AG08395 (cell line): ENCODE measurements around the gene PAX7.
"Not testable (repeated sequence)": the region's sequence is repeated elsewhere in the genome, so short reads cannot be mapped to it uniquely, and the experiment has no call there.

Source experiments
- DNase-seq: peaks from one replicate; pipeline ENCODE4 v3.0.0; 2012; ENCODE audit warnings: mixed read lengths, low spot score

Gene PAX7

GRCh38 chr1:18661404-18662285 lies 31.0 kb downstream of the PAX7 start:
- no peak for DNase-seq

GRCh38 chr1:18662286-18662639 lies 31.6 kb downstream of the PAX7 start:
- no peak for DNase-seq

- DNase-seq = no peak
Measured at GRCh38 chr1:18666317-18666920, 35.8 kb downstream of the PAX7 start.

GRCh38 chr1:18667333-18667732 lies 36.7 kb downstream of the PAX7 start:
- DNase-seq = no peak

GRCh38 chr1:18668046-18668445 lies 37.4 kb downstream of the PAX7 start:
- no peak for DNase-seq

GRCh38 chr1:18668750-18669404 lies 38.2 kb downstream of the PAX7 start:
- no peak for DNase-seq

- no peak for DNase-seq
Measured at GRCh38 chr1:18670121-18670867, 39.6 kb downstream of the PAX7 start.

GRCh38 chr1:18670868-18671225 lies 40.2 kb downstream of the PAX7 start:
- DNase-seq = no peak

- no peak for DNase-seq
Measured at GRCh38 chr1:18673976-18674375, 43.3 kb downstream of the PAX7 start.

- DNase-seq = no peak
Measured at GRCh38 chr1:18676332-18676781, 45.7 kb downstream of the PAX7 start.

- peak; percentile 69 for DNase-seq
Measured at GRCh38 chr1:18681423-18681835, 50.8 kb downstream of the PAX7 start.

GRCh38 chr1:18682375-18682774 lies 51.7 kb downstream of the PAX7 start:
- DNase-seq = no peak

- no peak for DNase-seq
Measured at GRCh38 chr1:18684303-18684702, 53.7 kb downstream of the PAX7 start.

- DNase-seq = no peak
Measured at GRCh38 chr1:18686540-18686939, 55.9 kb downstream of the PAX7 start.

GRCh38 chr1:18687273-18687672 lies 56.6 kb downstream of the PAX7 start:
- no peak for DNase-seq

GRCh38 chr1:18691648-18692047 lies 61.0 kb downstream of the PAX7 start:
- DNase-seq = no peak

- no peak for DNase-seq
Measured at GRCh38 chr1:18693256-18694098, 62.8 kb downstream of the PAX7 start.

GRCh38 chr1:18694289-18694688 lies 63.6 kb downstream of the PAX7 start:
- DNase-seq = not testable (repeated sequence)

- DNase-seq = no peak
Measured at GRCh38 chr1:18697541-18697940, 66.9 kb downstream of the PAX7 start.

- no peak for DNase-seq
Measured at GRCh38 chr1:18700530-18700929, 69.9 kb downstream of the PAX7 start.

GRCh38 chr1:18701183-18701582 lies 70.5 kb downstream of the PAX7 start:
- no peak for DNase-seq
